ENCODE results near the gene CCPG1.

DNA sequence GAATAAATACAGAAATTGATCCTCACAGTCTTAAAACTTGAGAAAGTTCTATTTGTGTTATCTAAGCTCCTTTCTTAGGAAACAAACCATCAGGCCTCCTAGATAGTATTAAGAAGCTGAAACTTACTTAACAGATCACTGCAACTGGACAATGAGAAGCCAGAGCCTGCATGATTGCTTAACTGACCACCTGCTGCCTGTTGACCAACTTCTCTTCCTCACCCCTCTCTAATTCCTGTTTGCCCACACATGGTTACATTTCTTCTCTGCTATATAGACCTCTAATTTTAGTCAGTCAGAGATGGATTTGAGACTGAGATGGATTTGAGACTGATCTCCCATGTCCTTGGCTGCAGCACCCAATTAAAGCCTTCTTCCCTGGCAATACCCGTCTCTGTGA is 13.5 kb downstream of the CCPG1 start:
- no peak for TF ChIP-seq EZH2 (IDR thresholded peaks at IDR 0.05; ENCODE audit: low read length, missing control alignments)
- TF ChIP-seq, protein P1, sequence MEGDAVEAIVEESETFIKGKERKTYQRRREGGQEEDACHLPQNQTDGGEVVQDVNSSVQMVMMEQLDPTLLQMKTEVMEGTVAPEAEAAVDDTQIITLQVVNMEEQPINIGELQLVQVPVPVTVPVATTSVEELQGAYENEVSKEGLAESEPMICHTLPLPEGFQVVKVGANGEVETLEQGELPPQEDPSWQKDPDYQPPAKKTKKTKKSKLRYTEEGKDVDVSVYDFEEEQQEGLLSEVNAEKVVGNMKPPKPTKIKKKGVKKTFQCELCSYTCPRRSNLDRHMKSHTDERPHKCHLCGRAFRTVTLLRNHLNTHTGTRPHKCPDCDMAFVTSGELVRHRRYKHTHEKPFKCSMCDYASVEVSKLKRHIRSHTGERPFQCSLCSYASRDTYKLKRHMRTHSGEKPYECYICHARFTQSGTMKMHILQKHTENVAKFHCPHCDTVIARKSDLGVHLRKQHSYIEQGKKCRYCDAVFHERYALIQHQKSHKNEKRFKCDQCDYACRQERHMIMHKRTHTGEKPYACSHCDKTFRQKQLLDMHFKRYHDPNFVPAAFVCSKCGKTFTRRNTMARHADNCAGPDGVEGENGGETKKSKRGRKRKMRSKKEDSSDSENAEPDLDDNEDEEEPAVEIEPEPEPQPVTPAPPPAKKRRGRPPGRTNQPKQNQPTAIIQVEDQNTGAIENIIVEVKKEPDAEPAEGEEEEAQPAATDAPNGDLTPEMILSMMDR (conservative IDR thresholded peaks at IDR 0.05 in 1 of 2, IDR thresholded peaks at IDR 0.05 in 1 of 2; ENCODE audit: low read depth in 1 of 2, low read length in 2 of 2): no peak

Measured in fibroblast of lung (primary cell).